Measurements from ENCODE around the gene AVP.

Gene AVP

GRCh38 chr20:3109350-3110302 is 25.1 kb upstream of the AVP start:
- DNase-seq, result no peak

DNA sequence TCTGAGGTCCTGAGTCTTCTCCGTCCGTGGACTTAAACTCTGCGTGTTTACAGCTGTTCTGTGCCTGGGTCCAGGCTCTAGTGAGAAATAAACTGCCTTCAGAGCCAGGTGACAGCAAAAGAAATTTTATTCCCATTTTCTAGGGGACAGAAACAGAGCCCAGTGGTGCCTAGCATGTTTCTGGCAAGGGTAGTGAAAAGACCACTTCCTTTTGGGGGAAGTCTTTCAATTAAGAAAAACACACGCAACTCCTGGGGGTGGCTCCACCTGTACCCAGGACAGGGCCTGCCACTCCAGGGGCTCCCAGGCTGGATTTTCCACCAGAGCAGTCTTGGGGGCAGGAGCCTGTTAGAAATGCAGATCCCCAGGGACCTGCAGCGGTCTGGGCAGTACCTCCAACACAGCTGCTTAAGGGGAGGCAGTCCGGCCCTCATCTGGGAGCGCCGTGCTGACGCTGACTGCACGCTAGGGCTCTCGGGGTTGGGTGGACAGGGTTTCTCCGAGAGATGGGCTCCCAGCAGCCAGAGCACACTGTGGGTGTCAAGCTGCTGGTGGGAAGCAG is 23.0 kb upstream of the AVP start:
- no peak for DNase-seq

- no peak for DNase-seq
Observed at GRCh38 chr20:3106658-3107463, 22.3 kb upstream of the AVP start.

- no peak for DNase-seq
Observed at GRCh38 chr20:3106185-3106584, 21.7 kb upstream of the AVP start.

DNA sequence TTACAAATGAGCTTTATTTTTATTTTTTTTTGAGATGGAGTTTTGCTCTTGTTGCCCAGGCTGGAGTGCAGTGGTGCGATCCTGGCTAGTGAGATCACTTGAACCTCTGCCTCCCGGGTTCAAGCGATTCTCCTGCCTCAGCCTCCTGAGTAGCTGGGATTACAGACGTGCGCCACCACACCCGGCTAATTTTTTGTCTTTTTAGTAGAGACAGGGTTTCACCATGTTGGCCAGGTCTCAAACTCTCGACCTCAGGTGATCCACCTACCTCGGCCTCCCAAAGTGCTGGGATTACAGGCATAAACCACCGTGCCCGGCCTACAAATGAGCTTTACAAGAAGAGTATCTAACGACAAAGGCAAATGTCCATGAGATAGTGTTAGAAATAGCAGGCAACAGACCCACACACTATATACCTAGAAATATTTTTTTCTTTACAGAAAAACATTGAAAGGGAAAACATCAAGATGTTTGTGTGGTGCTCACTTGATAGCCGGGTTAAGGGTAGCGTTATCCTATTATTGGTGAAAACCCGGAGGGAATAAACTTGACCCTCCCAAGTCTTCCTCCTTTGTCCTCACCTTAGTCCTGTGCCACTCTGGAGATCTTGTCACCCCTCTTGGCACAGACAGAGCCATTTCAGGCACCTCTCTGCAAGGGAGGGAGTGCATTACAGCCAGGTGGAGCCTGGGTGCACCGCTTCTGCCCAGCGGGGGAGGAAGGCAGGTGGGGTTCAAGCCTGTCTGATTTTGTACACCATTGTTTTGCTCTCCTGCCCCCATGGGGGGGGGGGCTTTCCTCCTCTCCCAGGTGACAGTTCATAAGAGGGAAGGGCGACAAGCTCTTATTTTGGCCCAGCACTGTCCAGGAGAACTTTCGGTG is 21.0 kb upstream of the AVP start:
- DNase-seq, result no peak

GRCh38 chr20:3103369-3104032 is 19.0 kb upstream of the AVP start:
- DNase-seq, result no peak

- DNase-seq, result no peak
Observed at GRCh38 chr20:3102575-3103368, 18.2 kb upstream of the AVP start.

GRCh38 chr20:3101737-3102574 is 17.4 kb upstream of the AVP start:
- peak; percentile 22 for DNase-seq

GRCh38 chr20:3101251-3101650 is 16.7 kb upstream of the AVP start:
- no peak for DNase-seq

DNA sequence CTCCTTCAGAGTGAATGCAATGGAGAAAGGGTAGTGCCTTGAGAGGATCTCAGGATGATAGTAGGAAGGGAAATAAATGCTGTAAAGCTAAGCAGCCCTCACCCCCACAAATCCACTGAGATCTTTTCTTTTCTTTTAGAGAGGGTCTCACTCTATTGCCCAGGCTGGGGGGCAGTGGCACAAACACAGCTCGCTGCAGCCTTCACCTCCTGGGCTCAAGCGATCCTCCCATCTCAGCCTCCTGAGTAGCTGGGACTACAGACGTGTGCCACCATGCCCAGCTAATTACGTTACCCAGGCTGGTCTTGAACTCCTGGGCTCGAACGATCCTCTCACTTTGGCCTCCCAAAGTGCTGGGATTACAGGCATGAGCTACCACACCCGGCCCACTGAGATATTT is 16.0 kb upstream of the AVP start:
- no peak for DNase-seq

DNA sequence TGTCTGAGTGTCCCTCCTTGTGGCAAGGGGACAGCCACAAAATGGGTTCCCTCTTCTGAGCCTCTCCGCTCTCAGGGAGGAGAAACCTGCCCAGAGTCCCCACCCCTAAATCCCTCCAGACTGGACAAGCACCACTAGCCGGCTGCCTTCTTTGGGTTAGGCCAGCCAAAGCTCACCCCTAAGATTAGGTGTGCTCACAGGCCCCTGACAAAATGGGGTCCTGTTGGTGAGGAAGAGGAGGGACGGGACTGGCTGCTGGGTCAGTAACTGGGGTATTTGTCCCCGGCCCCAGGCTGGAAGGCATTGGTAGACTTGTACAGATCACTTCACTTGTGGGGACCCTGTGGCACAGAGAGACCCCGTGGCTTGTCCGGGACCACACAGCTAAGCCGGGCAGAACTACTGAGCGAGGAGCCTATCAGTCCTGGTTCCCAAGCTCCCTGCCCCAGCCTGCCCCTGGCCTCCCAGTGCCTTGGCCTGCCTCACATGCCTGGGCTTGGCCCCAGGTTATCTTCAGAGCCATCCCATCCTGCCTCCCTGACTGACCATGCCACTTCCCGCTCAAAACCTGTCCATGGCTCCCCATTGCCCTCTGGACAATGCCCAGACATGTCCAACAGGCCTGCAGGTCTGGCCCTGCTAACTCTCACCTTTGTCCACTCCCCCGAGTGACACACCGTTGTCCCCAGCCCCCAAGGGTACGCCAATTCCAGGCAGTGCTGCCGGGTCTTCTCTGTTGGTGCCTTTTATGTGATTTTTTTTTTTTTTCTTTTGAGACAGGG is 10.5 kb upstream of the AVP start:
- DNase-seq, result no peak

DNA sequence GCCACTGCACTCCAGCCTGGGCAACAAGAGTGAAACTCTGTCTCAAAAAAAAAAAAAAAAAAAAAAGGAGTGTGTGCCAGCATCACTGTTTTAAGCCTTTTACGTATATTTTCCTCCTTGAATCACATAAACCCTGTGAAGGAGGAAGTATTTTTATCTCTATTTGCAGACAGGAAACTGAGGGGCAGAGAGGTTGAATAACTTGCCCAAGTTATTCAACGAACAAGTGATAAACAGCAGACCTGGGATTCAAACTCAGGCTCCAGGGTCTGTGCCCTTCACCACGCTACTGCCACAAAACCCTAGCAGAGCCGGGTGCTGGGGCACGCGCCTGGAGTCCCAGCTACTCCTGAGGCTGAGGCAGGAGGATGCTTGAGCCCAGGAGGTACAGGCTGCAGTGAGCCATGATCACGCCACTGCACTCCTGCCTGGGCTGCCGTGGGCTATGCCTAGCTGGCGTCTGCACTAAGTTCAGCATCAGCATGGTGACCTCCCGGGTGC is 9.4 kb upstream of the AVP start:
- no peak for DNase-seq

DNA sequence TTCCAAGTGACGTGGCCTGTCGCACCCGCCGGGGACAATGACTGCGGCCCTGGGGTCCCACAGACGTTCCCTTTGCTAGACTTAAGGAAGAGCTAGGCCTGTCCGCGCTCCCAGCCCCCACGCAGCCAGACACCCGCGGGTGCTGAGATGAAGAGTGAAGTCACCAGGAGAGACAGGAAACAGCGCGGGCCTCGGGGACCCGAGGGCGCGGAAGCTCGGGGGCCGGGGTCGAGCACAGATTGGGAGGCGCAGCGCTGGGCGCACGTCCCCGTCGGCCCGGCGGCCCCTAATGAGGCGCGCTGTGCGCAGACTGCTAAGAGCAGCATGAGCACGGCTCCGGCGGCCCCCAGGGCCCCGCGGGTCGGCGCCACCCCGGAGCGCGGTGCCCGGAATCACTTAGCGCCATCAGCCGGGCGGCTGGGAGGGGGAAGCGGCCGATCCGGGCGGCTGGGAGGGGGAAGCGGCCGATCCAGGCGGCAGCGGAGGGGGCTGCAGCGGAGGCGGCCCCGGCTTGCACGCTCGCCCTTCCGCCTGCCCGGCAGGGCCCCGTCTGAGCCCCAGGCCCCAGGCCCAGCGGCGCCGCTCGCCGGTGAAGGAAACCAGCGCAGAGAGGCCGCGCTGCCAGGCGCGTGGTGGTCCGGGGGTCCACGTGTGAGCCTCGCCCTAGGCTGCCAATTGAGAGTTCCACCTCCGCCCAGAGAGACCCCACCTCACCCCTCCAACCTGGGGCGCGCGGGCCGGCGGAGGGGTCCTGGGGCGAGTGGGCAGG is 8.3 kb upstream of the AVP start:
- DNase-seq, result peak; percentile 37

DNA sequence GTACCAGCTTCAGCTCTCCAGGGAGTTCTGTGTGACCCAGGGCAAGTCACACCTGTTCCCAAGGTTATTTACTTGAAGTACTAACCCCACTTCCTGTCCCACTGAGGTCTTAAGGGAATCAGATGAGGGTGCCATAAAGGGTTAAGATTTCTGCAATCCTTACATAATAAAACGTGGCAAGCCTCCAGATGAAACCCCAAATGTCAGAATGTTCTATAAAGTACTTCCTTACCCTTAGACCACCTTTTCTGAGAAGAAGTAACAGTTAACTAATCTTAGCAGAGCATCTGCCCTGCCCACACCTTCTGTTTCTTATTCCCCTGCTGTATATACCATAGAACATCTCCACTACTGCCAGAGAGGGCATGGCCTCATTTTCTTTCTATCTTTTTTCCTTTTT is 6.0 kb upstream of the AVP start:
- DNase-seq, result no peak

DNA sequence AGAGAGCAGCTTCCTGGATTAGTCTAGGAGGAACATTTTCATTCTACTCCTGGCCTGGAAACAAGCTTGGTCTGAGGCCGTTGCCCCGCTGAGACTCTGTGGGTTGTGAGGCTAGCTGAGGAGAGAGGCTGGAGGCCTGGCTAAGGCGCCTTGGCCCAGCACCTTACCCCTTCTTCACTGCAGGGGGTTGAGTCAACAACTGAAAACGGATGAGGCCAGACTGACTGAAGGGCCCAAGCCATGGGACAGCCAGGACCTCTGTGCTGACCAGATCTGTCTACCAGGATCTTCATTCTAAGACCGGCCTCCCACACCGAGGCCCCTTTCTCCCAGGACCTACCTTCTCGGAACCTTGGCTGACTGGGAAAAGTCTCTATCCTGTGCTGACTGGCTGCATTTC is 3.5 kb upstream of the AVP start:
- no peak for DNase-seq

DNA sequence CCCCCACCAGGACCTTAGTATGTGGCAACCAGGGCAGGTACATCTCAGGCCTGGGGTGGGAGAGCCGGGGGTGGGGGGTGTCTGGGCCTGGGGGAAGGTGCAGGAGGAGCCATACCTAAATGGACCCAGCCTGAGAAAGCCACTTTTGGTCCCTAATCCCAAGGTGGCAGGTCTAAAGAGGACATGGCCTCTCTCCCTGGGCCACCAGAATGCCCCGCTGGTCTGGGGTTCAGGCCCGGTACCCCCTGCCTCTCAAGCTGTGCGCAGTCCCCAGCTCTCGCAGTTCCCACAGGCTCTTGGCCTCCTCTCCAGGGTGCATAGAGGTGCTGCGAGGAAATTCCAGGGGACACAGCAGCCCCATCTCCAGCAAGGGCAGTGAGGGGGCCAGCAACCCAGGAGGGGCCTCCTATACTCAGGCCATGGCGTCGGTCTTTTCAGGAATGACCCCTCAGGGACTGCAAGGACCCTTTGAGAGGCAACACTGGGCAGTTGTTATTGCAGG is 1.1 kb upstream of the AVP start:
- DNase-seq, result no peak

DNA sequence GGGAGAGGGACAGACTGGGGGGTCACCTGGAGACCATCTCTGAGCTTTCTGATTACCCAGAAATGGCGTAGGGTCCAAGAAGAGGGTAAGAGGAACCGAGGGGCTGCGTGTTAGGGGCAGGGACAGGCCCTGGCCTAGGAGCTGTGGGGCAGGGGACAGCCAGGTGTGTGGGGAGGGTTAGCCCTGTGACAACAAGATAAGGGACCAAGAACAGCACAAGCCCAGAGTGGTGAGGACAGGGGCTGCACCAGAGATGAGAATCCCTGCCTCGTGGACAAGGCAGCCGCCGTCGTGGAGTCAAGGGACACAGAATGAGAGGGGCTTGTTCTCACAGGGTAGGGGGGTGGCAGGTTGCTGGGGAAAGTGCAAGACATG is 449 bp upstream of the AVP start:
- DNase-seq, result no peak

Data from activated T-cell treated with anti-CD3 and anti-CD28 coated beads for 4 hours (primary cell).